ENCODE results near the gene PATJ. TPM values are rescaled to one million over a fixed set of nuclear protein-coding genes. Genes with fewer than 3 reads are reported as not detected.
"Not testable (repeated sequence)": the region's sequence is repeated elsewhere in the genome, so short reads cannot be mapped to it uniquely, and the experiment has no call there.

PATJ gene
- total RNA-seq, 4 donors from 2014 or later, result 24.3 to 36.3 (median 28.8) TPM

DNA sequence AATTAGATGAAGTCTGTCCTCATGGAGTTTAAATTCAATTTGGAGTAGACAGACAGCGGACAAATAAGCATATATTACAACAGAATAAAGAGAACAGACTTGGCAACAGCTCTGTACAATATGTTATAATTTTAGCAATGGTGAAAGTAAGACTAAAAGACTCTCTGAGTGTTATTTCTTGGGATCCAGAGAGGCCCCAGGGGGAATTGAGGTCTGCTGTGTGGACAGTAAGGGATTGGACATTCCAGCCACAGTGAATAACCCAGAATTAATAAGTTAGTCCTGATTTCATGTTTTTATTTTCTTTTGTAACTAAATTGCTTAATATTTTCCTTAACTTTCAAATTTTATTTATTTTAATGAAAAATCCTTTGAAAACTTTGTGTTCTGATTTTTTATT, 101.7 kb downstream of the PATJ start:
- no peak overlapping the region for H3K4me3 ChIP-seq
- H3K4me1 ChIP-seq, result peaks cover 0 to 11% (median 0%) of the 10 kb centered on the region in 4 donors
- no peaks in the 10 kb centered on the region for H3K36me3 ChIP-seq
- TF ChIP-seq EP300 (IDR thresholded peaks at IDR 0.05), result peak in 1 of 2 donors; percentile 18
- TF ChIP-seq, protein P1, sequence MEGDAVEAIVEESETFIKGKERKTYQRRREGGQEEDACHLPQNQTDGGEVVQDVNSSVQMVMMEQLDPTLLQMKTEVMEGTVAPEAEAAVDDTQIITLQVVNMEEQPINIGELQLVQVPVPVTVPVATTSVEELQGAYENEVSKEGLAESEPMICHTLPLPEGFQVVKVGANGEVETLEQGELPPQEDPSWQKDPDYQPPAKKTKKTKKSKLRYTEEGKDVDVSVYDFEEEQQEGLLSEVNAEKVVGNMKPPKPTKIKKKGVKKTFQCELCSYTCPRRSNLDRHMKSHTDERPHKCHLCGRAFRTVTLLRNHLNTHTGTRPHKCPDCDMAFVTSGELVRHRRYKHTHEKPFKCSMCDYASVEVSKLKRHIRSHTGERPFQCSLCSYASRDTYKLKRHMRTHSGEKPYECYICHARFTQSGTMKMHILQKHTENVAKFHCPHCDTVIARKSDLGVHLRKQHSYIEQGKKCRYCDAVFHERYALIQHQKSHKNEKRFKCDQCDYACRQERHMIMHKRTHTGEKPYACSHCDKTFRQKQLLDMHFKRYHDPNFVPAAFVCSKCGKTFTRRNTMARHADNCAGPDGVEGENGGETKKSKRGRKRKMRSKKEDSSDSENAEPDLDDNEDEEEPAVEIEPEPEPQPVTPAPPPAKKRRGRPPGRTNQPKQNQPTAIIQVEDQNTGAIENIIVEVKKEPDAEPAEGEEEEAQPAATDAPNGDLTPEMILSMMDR (IDR thresholded peaks at IDR 0.05), result no peak
- H3K27ac ChIP-seq, result peak overlapping the region in 1 of 4 donors; percentile 65
- H3K9me3 ChIP-seq, result no peaks in the 10 kb centered on the region
- H3K27me3 ChIP-seq, result no peaks in the 10 kb centered on the region
- WGBS, 2 donors, result 92 to 95% methylated on average over 1 of the region's 1 CpG
- DNase-seq (ENCODE audit: low spot score in 2 of 2), result peak in 1 of 2 donors; percentile 30

GRCh38 chr1:61844664-61845063, 102.4 kb downstream of the PATJ start:
- WGBS, 2 donors, result 96% methylated on average over 2 of the region's 2 CpGs
- H3K36me3 ChIP-seq; H3K4me1 ChIP-seq; H3K9me3 ChIP-seq; DNase-seq (ENCODE audit: low spot score in 2 of 2); H3K27me3 ChIP-seq; H3K4me3 ChIP-seq: not testable (repeated sequence)
- peak overlapping the region in 1 of 4 donors; percentile 65 for H3K27ac ChIP-seq

GRCh38 chr1:61851235-61851634, 109.0 kb downstream of the PATJ start:
- no peaks in the 10 kb centered on the region for H3K27me3 ChIP-seq
- 65 to 73% methylated on average over 6 of the region's 6 CpGs for WGBS, 2 donors
- peaks cover 0 to 19% (median 0%) of the 10 kb centered on the region in 4 donors for H3K4me1 ChIP-seq
- TF ChIP-seq, protein P1 (IDR thresholded peaks at IDR 0.05), result no peak
- TF ChIP-seq EP300 (IDR thresholded peaks at IDR 0.05), result no peak
- no peak for TF ChIP-seq POLR2A (IDR thresholded peaks at IDR 0.05)
- no peaks in the 10 kb centered on the region for H3K9me3 ChIP-seq
- no peaks in the 10 kb centered on the region for H3K36me3 ChIP-seq
- no peak overlapping the region for H3K27ac ChIP-seq
- H3K4me3 ChIP-seq, result no peak overlapping the region
- DNase-seq (ENCODE audit: low spot score in 2 of 2), result no peak

DNA sequence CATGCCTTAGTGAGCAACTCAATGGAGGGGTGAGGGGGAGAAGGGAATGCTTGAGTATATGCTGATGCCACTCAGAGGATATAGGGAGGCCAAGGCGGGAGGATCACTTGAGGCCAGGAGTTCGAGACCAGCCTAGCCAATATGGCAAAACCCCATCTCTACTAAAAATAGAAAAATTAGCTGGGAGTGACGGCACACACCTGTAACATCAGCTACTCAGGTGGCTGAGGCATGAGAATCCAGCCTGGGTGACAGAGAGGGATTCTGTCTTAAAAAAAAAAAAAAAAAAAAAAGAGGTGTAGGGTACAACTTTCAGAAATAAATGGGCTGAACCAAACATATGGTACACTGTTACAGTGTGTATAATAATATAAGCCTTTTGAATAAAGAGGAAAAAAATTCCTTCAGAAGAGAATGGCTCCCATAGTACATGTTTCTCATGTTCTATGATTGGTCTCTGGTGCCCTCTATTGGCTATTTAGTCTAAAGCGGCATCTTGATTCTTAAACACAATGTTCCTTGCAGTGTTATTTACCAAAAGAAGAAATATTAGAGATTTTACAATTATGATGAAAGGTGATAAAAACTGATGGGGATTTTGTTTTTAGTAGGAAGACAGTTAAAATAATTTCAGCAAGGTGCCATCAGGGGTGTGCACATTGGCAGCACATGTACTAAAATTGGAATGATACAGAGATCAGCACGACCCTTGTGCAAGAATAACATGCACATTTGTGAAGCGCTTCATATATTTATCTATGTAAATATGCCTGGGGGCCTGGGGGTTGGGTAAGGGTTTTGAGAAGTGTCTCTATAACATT, 109.8 kb downstream of the PATJ start:
- no peak for TF ChIP-seq EP300 (IDR thresholded peaks at IDR 0.05)
- TF ChIP-seq, protein P1 (IDR thresholded peaks at IDR 0.05), result peak; percentile 52 to 71 (median 65)
- H3K36me3 ChIP-seq, result peaks cover 0 to 6% (median 0%) of the 10 kb centered on the region in 3 donors
- 69 to 75% methylated on average over 6 of the region's 6 CpGs for WGBS, 2 donors
- H3K4me1 ChIP-seq, result peaks cover 0 to 19% (median 0%) of the 10 kb centered on the region in 4 donors
- peak in 1 of 2 donors; percentile 73 for DNase-seq (ENCODE audit: low spot score in 2 of 2)
- H3K27me3 ChIP-seq, result no peaks in the 10 kb centered on the region
- no peak overlapping the region for H3K4me3 ChIP-seq
- H3K27ac ChIP-seq, result no peak overlapping the region
- H3K9me3 ChIP-seq, result no peaks in the 10 kb centered on the region

GRCh38 chr1:61852670-61853015, 110.4 kb downstream of the PATJ start:
- TF ChIP-seq POLR2A (IDR thresholded peaks at IDR 0.05), result no peak
- no peak for TF ChIP-seq EP300 (IDR thresholded peaks at IDR 0.05)
- TF ChIP-seq, protein P1 (IDR thresholded peaks at IDR 0.05), result no peak

More at GRCh38 chr1:61852670-61853015, 110.4 kb downstream of the PATJ start:
- no peaks in the 10 kb centered on the region for H3K9me3 ChIP-seq
- no peak overlapping the region for H3K4me3 ChIP-seq
- no peak overlapping the region for H3K27ac ChIP-seq
- H3K36me3 ChIP-seq, result peaks cover 0 to 9% (median 0%) of the 10 kb centered on the region in 3 donors
- no peaks in the 10 kb centered on the region for H3K27me3 ChIP-seq
- H3K4me1 ChIP-seq, result peaks cover 0 to 19% (median 0%) of the 10 kb centered on the region in 4 donors
- 66 to 70% methylated on average over 2 of the region's 2 CpGs for WGBS, 2 donors
- no peak for DNase-seq (ENCODE audit: low spot score in 2 of 2)

Measured in tibial nerve (tissue), 4 donors.